ENCODE data around the gene SURF2. TPM values are rescaled to one million over a fixed set of nuclear protein-coding genes. Genes with fewer than 3 reads are reported as not detected.

The SURF2 gene
- total RNA-seq, 3 donors from 2014 or later = 8.7 to 15.0 (median 11.4) TPM

GRCh38 chr9:133377721-133378216 lies 21.4 kb downstream of the SURF2 start:
- no peaks in the 10 kb centered on the region for H3K36me3 ChIP-seq (ENCODE audit: low read depth)
- H3K4me3 ChIP-seq = no peak overlapping the region
- TF ChIP-seq, protein P1, sequence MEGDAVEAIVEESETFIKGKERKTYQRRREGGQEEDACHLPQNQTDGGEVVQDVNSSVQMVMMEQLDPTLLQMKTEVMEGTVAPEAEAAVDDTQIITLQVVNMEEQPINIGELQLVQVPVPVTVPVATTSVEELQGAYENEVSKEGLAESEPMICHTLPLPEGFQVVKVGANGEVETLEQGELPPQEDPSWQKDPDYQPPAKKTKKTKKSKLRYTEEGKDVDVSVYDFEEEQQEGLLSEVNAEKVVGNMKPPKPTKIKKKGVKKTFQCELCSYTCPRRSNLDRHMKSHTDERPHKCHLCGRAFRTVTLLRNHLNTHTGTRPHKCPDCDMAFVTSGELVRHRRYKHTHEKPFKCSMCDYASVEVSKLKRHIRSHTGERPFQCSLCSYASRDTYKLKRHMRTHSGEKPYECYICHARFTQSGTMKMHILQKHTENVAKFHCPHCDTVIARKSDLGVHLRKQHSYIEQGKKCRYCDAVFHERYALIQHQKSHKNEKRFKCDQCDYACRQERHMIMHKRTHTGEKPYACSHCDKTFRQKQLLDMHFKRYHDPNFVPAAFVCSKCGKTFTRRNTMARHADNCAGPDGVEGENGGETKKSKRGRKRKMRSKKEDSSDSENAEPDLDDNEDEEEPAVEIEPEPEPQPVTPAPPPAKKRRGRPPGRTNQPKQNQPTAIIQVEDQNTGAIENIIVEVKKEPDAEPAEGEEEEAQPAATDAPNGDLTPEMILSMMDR (IDR thresholded peaks at IDR 0.05) = no peak
- H3K4me1 ChIP-seq (ENCODE audit: low read depth) = peaks cover 10% of the 10 kb centered on the region
- ATAC-seq (no peak), DNase-seq (peak in 1 of 3 donors; percentile 23)
- intact Hi-C loops (cut with DNase I, micrococcal nuclease) = no loop called here
- no peaks in the 10 kb centered on the region for H3K9me3 ChIP-seq

DNA sequence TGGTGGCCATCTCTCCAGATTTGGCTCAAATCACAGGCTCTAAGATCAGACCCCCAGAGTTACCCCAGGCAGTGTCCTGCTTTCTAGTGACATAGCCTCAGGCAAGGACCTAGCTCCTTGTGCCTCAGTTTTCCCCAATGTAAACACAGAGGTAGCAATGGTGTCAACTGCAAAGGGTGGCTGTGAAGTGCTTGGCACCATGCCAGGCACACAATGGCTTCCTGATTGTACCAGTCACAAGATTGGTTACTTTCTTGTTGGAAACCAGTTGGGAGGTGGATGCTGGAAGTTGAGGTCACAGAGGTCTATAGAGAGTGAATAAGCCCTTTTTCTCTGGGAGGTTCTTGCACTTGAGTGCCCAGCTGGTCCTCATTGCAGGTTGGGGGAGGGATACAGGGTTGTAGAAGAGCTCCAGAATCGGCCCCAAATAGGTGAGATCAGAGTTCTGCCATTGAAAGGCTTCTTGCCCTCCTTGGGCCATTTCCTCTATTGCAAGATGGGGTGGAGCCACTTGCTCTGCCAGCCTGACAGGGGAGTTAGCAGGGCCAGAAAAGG lies 22.1 kb downstream of the SURF2 start:
- ATAC-seq (no peak), DNase-seq (peak in 1 of 3 donors; percentile 32)
- H3K9me3 ChIP-seq = no peaks in the 10 kb centered on the region
- intact Hi-C loops (cut with DNase I, micrococcal nuclease) = no loop called here
- no peak overlapping the region for H3K4me3 ChIP-seq
- no peaks in the 10 kb centered on the region for H3K36me3 ChIP-seq (ENCODE audit: low read depth)
- H3K4me1 ChIP-seq (ENCODE audit: low read depth) = peaks cover 10% of the 10 kb centered on the region
- TF ChIP-seq, protein P1 (IDR thresholded peaks at IDR 0.05) = no peak

GRCh38 chr9:133379153-133380086 lies 23.1 kb downstream of the SURF2 start:
- peaks cover 5% of the 10 kb centered on the region for H3K4me1 ChIP-seq (ENCODE audit: low read depth)
- no peaks in the 10 kb centered on the region for H3K9me3 ChIP-seq
- ATAC-seq (no peak), DNase-seq (no peak)
- intact Hi-C loops (cut with DNase I, micrococcal nuclease) = no loop called here
- no peaks in the 10 kb centered on the region for H3K36me3 ChIP-seq (ENCODE audit: low read depth)
- TF ChIP-seq, protein P1 (IDR thresholded peaks at IDR 0.05) = no peak
- no peak overlapping the region for H3K4me3 ChIP-seq

DNA sequence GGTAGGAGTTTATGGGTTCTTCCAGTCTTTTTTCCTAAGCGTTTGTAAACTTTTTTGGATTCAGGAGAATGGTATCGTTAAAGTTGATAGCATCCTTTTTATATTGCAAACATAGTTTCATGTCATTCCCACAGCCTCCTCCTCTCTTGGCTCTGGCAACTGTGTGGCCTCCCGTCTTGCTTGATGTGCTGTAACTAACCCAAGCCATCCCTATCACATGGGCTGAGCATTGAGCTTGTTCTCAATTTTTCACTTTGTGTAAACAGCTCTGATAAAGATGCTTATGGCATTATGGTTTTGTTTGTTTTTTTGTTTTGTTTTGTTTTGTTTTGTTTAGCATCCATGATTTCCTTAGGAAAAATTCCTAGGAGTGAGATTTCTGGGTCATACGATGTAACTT lies 24.4 kb downstream of the SURF2 start:
- no peaks in the 10 kb centered on the region for H3K9me3 ChIP-seq
- ATAC-seq (no peak), DNase-seq (no peak)
- H3K4me1 ChIP-seq (ENCODE audit: low read depth) = no peaks in the 10 kb centered on the region
- H3K4me3 ChIP-seq = no peak overlapping the region
- TF ChIP-seq, protein P1 (IDR thresholded peaks at IDR 0.05) = no peak
- no peaks in the 10 kb centered on the region for H3K36me3 ChIP-seq (ENCODE audit: low read depth)
- intact Hi-C loops (cut with DNase I, micrococcal nuclease) = no loop called here

DNA sequence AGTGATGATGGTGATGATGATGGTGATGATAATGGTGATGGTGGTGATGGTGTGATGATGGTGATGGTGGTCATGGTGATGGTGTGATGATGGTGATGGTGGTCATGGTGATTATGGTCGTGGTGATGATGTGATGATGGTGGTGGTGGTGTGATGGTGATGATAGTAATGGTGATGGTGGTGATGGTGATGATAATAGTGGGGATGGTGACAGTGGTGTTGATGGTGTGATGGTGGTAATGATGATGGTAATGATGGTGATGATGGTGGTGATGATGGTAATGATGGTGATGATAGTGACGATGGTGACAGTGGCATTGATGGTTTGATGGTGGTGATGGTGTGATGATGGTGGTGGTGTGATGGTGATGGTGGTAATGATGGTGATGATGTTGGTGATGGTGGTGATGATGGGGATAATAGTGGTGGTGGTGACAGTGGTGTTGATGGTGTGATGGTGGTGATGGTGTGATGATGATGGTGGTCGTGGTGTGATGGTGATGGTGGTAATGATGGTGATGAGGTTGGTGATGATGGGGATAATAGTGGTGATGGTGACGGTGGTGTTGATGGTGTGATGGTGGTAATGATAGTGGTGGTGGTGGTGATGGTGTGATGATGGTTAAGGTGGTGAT lies 26.3 kb downstream of the SURF2 start:
- TF ChIP-seq, protein P1 (IDR thresholded peaks at IDR 0.05) = no peak
- intact Hi-C loops (cut with DNase I, micrococcal nuclease) = no loop called here
- no peak overlapping the region for H3K4me3 ChIP-seq
- DNase-seq (no peak), ATAC-seq (no peak)
- no peaks in the 10 kb centered on the region for H3K9me3 ChIP-seq
- no peaks in the 10 kb centered on the region for H3K4me1 ChIP-seq (ENCODE audit: low read depth)
- H3K36me3 ChIP-seq (ENCODE audit: low read depth) = no peaks in the 10 kb centered on the region
